Activated CD8-positive, alpha-beta memory T cell treated with anti-CD3 and anti-CD28 coated beads, Interleukin-2, amount 50 U/mL, for 1 hour (primary cell): ENCODE data around the gene GPR65.

Experiments
- DNase-seq: peaks from one replicate; pipeline ENCODE4 v3.0.0-alpha.2; 2020; ENCODE audit errors: extremely low read depth

GPR65 gene

DNA sequence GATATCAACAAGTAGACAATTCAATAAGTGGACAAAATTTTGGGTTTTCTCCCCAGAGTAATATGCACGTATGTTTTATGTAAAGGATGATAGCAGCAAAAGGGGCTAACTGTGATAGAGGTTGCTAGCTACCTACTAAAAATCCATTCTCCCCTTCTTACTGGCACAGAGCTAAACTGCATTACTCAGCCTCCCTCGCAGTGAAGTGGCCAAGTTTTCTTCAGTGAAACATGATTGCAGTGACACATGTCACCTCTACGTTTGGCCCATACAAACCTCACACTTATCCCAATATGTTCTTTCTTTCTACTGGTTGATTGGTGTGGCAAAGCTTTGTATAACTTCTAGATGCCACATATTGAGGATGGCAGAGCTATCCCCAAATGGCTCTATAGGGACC is 34.3 kb downstream of the GPR65 start:
- no peak for DNase-seq

DNA sequence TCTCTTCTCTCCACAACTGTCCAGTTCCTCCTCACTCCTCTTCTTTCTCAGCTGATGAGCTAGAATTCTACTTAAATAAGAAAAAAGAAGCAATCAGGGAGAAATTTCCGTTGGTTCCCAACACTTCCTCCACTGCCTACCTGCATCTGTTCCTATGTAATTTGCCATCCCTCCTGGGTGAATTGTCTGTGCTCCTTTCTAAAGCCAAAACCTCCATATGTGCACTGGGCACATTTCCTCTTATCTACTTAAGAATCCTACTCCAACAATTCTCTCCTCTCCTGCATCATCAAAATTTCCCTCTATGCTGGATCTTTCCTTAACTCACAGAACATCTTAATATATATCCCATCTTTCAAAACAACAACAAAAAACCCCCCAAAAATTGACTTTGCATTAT is 35.2 kb downstream of the GPR65 start:
- no peak for DNase-seq

DNA sequence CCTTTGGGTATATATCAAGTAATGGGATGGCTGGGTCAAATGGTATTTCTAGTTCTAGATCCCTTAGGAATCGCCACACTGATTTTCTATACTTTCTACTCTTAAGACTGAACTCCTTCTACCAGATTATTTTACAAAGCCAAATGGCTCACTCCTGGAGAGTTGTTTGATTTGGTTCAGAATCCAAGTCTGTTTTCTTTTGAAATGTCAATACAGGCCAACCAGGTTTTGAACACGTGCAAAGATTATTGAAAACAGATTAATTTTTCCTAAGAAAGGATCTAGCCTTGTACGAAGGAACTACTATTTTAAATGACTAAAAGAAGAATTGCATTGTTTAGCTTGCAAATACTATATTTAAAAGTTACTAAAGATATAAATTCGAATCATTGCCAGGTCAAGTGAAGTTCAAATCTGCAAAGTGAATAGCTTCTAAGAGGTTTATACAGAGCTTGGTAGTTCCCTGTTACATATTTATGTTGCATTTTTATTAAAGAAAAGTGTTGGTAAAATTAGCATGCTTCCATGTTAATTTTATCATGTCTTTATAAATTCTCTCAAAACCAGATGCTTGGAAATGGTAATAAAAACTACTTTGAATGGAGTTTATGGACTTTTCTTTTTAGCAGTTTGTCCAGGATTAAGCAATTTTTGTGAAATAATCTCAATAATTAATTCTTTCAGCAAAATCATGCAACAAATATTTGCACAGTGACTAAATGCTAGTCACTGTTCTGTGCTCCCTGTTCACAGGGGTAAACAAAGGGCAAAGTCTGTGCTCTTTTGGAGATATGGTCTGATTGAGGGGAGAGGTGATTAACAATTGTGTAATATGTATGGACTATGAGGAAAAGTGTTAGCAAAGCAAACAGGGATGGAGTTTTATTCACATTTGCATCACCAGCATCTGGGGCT is 38.9 kb downstream of the GPR65 start:
- no peak for DNase-seq

DNA sequence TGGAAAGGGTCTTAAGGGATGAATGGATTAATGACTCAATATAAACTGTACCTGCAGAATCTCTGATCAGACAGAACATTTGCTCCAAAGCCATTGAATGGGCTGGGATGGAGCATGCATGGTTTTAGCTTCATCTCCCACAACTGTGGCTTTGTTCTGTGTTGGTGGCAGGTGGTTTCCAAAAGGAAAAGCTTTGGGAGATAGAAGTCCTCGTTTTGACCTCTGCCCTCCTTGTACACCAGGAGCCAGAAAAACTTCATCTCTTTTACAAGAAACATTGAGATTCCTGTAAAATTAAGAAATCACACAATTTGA is 39.5 kb downstream of the GPR65 start:
- no peak for DNase-seq

DNA sequence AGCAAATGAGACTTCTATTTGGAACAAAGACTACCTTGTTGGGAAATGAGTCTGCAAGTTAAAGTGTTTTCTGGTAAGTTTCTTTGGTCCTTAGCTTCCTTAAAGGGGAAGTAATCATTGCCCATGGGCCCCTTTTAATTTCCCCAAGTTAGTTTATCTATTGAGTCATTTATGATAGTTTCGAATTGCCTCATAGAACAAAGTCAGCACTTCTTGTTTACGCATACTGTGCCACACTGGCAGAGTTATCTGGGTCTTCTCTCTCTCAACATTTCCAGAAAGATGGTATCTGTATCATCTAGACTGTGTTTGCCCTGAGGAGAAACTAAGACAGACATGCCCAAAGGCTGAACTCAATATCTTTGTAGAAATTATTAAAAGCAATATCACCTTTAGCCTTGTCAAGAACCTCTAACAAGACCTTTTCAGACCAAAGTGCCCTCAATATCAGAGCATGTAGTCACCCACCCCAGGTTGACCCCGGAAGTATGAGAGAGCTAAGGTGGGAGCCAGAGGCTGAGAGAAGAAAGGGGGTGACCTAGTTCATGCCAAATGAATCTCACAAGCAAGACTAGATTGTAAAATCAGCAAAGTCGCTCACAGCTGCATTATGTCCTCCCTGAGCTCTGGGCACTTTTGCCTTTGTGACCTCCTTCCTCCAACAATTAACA is 40.0 kb downstream of the GPR65 start:
- no peak for DNase-seq

DNA sequence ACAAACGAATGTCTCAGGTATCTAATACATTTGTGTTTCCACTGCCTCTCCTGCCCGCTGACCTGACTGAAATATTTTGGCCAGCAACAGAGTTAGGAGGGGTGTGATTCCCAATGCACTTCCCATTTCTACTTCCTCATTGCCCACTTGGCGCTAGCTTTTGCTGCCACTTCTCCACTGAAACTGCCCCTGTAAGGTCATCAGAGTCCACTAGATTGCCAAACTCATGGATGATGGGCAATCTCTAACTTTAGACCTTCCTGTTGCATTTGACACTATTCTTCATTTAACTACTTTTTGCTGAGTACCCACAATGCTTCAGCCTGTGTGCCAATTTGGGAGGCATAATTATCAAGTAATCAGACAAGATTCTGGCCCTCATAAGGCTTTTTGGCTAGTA is 40.8 kb downstream of the GPR65 start:
- DNase-seq: no peak

DNA sequence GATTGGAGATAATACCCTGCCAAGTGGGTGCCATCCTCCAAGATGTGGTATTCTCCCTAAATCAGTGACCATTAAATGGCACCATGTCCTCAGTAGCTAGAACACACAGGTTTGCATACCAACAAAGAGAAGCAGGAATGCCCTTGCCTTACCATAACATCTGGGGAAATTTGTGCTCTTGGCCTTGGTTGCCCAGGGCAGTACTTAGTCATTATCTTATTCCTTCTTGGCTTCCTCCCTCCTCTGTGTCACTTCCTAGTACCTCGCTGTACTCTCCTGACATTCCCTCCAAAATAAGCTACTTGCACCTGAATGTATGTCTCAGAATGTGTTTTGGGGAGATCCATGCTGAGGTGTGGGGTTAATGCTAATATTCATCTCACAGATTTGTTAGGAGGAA is 43.4 kb downstream of the GPR65 start:
- no peak for DNase-seq

DNA sequence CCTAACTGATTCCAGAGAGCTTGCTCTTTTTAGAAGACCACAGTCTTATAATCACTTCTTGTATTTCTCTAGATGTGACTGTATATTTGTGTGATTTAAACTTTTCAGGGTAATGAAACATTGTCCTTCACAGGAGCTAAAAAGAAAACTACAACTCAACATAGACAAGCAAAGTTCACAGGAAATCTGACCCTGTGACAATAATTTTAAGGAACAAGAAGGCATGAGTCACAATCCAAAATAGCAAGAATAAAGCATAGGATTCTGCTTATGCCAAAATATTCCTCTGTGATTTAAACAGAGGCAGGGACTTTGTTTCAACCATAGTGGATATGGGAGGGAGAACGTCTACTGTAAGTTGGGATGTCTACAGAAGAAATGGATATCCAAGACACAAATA is 44.3 kb downstream of the GPR65 start:
- DNase-seq: no peak

DNA sequence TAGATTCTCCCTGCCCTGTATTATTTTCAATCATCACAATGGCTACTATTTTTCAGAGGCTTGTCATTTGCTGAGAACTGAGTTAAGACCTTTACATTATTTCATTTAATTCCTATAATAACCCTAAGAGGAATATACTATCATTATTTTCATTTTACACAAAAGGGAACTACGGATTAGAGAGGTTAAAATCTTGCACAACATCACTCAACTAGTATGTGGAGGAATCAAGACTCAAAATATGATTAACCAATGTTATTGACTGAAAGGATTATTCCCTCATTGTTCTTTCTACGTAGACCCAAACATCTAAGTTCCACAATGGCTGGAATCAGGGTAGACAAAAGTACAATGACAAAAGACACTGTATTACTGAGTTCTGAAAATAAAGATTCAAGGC is 45.0 kb downstream of the GPR65 start:
- DNase-seq: no peak

DNA sequence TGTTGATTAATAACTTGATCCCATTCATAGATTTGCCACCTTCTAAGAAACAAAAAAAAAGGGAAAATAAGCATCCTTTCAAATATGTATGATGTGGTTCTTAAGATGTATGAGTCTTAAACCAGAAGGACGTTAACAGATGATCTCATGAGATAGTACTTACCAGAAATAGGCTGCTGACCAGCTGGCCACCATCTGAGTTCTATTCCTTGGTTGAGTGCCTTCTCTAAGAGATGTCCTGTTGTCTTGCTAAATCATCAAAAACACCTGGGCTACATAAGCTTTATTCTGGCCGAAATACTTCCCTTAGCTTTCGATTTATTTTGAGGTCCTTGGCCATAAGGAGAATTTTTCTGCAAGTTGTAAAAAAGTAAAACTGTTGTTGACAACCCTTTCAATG is 55.6 kb downstream of the GPR65 start:
- DNase-seq: no peak

DNA sequence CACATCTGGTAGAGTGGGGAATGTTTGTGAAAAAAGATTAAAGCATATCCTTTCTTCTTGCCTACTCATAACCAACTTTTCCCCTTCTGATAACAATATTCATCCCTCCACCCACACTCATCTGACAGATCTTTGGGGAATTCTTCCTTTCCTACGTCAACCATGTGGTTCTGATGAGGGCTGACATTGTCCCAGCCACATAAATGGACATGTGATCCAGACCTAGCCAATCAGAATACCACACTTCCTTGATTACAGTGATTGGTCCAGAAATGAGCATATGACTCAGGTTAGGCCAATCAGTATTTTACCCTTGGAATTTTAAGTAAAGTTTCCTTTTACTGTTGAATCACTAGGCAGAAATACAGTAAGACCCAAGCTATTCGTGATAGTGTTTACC is 58.9 kb downstream of the GPR65 start:
- no peak for DNase-seq
